ENCODE data around the gene TBC1D26.
"Not testable (repeated sequence)": the region's sequence is repeated elsewhere in the genome, so short reads cannot be mapped to it uniquely, and the experiment has no call there.

The TBC1D26 gene

DNA sequence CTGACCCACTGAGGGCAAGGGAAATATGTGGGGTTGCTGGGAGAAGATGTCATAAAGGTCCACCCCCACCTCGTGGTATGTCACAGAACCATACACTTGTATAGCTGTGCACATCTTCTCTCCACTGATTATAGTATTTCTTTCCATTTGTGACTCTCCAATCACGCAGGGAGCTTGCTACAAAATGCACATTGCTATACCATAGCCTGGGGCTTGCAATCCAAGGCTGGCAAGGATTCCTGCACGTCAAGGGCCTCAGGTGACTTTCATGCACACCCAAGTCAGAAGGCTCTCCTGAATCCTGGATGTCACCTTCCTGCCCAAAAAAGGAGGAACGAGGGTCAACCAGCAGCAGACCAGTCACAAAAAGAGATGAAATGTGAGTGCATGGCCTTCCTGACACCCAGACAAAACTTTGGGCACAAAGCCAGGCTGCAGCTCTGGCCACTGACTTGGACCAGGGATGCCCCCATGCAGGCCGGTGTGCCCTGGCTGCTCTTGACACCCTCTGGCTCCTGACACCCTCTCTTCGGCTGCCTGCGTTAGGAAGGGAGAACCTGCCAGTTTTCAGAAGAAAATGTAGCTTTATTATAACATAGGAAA lies 12.1 kb downstream of the TBC1D26 start:
- no peak for DNase-seq (ENCODE audit: low spot score)

DNA sequence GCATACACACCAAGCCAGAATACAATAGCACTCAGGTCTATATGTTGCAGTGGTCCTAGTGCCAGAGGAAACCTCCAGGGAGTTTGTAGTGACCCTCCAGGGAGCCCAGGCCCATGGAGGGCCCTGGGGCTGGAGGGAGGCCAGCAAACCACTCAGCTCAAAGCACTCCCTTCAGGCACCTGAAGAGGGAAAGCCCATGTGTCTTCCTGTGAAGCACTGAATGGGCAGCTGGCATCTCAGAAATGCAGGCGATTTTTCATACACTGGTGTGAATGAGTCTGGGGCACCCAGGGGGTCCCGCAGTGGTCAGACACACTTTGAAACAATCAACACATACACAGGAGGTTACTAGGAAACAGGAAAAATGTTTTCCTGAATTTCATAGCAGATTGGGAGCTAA lies 12.8 kb downstream of the TBC1D26 start:
- no peak for DNase-seq (ENCODE audit: low spot score)

DNA sequence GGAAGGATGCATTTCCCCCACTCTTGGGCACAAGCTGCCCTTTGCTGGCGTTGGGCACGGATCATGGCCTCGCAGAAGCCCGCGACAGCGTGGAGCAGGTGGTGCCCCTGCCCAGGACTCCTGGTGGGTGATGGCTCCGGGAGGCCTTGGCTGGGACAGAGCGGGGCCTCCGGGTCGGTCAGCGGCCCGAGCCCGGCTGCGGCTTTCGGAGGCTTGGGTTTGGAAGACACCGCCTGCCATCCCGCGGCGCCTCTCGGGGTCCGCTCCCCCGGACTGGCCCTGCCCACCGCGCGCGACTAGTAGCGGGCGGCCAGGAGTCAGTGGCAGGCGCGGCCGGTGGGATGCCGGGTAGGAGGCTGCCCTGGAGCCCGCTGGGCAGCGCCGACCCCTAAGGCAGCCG lies 17.3 kb downstream of the TBC1D26 start:
- DNase-seq (ENCODE audit: low spot score), result not testable (repeated sequence)

DNA sequence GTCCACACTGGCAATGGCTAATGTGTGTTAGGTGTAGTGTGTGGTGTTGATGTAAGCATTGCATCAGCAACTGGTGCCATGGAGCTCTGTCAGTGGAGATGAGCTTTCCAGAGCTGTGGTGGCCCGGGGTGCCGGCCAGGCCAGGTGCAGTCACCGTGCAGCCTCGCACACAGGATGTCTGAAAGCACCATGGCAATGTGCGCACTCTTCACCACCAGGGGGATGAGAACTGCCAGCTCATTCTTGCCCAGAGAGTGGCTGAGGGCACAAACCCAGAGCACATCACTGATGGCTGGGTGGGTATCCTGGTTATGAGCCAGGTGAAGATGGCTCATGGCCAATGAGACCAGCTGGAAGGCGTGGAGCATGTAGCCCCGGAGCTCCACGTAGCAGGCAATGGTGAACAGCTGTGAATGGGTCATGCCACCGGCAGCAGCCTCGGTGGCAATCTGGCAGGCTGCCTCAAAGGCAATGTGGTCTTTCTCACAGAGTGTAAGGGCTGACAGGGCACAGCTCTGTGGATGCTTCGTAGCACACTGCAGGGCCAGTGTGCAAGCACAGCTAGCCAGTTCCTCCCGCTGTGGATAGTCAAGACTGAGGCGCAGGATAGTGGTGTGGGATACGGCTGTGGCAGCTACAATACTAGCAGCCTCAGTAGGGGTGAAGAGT lies 36.9 kb downstream of the TBC1D26 start:
- not testable (repeated sequence) for DNase-seq (ENCODE audit: low spot score)

DNA sequence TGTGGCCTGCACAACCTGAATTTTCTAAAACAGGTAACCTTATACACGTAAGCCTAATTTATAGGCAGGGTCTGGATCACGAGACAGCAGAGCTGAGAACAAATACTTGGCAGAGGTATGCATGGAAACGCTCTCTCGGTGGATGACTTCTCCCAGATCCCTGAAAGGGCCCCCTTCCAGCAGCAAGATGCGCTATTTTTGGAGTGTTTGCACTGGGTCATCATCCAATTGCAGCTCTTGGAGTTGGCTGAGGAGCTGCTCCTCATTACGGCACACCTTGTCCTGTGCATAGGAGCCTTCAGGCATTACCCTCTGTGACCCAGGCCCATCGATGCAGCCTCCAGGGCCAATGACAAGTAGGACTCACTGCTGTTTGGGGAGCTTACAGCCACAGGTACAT lies 38.6 kb downstream of the TBC1D26 start:
- DNase-seq (ENCODE audit: low spot score), result not testable (repeated sequence)

DNA sequence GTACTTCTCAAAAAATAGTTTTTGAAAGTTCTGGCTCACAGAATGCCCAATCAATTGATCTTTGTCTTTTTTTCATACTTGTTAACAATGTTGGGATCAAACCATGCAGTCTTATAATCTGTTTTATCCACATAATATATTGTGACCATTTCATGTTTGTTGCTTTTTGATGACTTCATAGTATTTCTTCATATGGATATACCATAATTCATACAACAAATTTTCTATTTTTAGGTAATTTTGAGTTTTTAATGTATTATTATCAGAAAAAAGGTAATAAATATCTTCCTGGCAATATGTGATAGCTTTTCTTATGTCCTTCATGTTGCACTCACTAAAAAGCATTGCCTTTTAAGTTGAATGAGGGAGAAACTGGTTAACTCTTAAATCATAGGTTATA lies 44.8 kb downstream of the TBC1D26 start:
- no peak for DNase-seq (ENCODE audit: low spot score)

DNA sequence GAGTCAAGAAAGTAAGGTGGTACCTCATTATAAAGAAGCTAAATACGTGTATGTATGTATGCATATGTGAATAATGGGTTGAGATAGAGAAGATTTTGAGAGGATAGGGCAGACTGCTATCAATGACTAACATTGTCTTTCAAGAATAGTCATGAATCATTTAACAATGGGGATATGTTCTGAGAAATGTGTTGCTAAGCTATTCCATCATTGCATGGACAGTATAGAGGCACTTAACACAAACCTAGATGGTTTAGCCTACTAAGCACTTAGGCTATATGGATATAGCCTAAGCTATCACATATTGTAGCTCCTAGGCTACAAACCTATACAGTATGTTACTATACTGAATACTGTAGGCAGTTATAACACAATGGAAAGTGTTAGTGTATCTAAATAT lies 45.2 kb downstream of the TBC1D26 start:
- DNase-seq (ENCODE audit: low spot score), result no peak

DNA sequence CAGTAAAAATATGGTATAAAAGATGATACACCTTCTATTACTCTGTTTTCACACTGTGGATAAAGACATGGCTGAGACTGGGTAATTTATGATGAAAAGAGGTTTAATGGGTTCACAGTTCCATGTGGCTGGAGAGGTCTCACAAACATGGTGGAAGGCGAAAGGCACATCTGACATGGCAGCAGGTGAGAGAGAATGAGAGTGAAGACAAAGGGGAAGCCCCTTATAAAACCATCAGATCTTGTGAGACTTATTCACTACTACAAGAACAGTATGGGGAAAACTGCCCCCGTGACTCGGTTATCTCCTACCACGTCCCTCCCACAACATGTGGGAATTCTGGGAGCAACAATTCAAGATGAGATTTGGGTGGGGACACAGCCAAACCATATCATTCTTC lies 45.6 kb downstream of the TBC1D26 start:
- DNase-seq (ENCODE audit: low spot score), result no peak

DNA sequence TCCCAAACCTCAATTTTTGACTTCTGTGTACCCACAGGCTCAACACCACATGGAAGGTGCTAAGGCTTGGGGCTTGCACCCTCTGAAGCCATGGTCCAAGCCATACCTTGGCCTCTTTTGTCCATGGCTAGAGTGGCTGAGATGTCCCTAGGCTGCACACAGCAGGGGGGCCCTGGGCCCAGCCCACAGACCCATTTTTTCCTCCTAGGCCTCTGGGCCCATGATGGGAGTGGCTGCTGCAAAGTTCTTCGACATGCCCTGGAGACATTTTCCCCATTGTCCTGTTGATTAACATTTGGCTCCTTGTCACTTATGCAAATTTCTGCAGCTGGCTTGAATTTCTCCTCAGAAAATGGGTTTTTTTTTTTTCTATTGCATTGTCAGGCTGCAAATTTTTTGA lies 47.0 kb downstream of the TBC1D26 start:
- DNase-seq (ENCODE audit: low spot score), result no peak

DNA sequence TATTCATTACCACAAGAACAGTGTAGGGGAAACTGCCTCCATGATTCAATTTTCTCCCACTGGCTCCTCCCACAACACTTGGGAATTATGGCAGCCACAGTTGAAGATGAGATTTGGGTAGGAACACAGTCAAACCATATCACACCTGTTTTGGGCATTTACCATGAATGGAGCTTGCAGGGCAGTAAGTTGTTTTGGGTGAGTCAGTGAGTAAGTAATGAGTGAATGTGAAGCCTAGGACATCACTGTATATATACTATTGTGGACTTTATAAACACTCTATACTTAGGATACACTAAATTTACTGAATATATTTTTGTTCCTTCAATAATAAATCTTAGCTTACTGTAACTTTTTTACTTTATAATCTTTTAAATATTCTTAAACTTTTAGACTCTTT lies 48.1 kb downstream of the TBC1D26 start:
- DNase-seq (ENCODE audit: low spot score), result no peak

DNA sequence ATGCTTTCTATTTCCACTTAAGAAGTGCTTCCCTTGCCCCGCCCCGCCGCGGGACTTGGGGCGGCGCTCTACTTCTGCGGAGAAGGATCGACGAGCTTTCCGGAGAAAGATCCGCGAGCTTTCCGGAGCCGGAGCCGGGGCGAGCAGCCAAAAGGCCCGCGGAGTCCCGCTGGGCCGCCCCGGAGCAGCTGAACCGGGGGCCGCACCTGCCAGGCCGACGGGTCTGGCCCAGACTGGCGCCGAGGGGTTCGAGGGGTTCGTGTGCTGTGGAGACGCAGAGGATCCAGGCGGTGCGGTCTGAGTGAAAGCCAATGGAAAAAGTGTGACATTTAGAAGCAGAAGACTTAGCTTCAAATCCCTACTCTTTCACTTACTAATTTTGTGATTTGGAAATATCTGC lies 50.8 kb downstream of the TBC1D26 start:
- no peak for DNase-seq (ENCODE audit: low spot score)

DNA sequence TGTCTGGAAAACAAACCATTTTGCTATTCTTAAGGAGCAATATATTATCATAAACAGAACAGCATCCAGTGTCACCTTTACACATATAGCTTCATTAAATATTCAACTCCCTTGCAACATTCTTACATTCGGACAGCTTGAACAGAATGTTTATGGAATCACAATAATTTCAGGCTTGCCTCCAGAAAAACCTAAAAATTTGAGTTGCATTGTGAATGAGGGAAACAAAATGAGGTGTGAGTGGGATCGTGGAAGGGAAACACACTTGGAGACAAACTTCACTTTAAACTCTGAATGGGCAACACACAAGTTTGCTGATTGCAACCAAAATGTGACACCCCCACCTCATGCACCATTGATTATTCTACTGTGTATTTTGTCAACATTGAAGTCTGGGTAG lies 51.4 kb downstream of the TBC1D26 start:
- no peak for DNase-seq (ENCODE audit: low spot score)

DNA sequence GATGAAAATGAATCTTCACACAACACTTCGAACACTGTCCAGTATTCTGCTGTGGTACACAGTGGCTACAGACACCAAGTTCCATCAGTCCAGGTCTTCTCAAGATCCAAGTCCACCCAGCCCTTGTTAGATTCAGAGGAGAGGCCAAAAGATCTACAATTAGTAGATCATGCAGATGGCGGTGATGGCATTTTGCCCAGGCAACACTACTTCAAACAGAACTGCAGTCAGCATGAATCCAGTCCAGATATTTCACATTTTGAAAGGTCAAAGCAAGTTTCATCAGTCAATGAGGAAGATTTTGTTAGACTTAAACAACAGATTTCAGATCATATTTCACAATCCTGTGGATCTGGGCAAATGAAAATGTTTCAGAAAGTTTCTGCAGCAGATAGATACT lies 52.3 kb downstream of the TBC1D26 start:
- DNase-seq (ENCODE audit: low spot score), result not testable (repeated sequence)

DNA sequence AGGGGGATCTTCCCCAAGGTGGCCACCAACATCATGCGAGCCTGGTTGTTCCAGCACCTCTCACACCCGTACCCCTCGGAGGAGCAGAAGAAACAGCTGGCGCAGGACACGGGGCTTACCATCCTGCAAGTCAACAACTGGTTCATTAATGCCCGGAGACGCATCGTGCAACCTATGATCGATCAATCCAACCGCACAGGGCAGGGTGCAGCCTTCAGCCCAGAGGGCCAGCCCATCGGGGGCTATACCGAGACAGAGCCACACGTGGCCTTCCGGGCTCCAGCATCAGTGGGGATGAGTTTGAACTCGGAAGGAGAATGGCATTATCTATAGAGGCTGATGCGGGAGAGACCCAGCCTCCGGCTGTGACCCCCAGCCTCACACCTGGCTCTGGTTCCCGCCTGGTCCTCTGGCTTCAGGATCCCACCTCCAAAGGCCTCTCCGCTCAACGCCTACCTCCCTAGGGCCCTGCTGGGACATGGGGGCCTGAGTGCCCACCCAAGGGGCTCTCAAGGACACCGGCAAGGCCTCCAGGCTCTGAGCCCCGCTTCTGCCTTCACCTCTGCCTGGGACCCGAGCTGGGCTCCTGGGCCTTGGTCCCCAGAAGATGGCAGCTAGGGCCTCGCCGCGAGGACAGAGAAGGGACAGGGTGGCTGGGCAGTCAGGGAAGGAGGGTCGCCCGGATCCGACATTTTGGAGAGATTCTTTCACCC lies 55.4 kb downstream of the TBC1D26 start:
- DNase-seq (ENCODE audit: low spot score), result not testable (repeated sequence)

DNA sequence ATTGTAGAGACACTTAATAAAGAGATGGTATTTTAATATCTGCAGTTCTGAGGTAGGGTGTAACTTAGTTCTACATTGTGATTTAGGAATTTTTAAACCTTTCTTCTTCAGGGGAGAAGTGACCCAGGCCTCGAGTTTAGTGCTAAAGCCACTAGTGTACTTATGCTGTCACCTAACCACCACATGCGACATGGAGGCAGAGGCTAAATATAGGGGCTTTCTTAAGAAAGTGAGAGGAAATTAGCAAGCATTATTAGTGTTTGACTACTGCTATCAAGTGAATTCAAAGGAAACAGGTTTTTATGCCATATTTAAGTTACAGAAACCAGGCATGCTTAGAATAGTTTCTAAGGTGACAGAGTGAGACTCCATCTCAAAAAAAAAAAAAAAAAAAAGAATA lies 56.3 kb downstream of the TBC1D26 start:
- not testable (repeated sequence) for DNase-seq (ENCODE audit: low spot score)

Measured in RKO (cell line).